GM21717 (cell line): ENCODE data around the gene SLBP.
A peak's percentile ranks its signal among the peaks of the same experiment; 100 is the strongest.
"Not testable (repeated sequence)": the region's sequence is repeated elsewhere in the genome, so short reads cannot be mapped to it uniquely, and the experiment has no call there.

Experiments
- ATAC-seq: cut with Tn5 transposase; IDR thresholded peaks from one replicate; pipeline ENCODE4 v1.9.1; 2021; ENCODE audit warnings: mild to moderate bottlenecking, moderate library complexity; ENCODE audit not compliant: unreplicated experiment

SLBP gene

DNA sequence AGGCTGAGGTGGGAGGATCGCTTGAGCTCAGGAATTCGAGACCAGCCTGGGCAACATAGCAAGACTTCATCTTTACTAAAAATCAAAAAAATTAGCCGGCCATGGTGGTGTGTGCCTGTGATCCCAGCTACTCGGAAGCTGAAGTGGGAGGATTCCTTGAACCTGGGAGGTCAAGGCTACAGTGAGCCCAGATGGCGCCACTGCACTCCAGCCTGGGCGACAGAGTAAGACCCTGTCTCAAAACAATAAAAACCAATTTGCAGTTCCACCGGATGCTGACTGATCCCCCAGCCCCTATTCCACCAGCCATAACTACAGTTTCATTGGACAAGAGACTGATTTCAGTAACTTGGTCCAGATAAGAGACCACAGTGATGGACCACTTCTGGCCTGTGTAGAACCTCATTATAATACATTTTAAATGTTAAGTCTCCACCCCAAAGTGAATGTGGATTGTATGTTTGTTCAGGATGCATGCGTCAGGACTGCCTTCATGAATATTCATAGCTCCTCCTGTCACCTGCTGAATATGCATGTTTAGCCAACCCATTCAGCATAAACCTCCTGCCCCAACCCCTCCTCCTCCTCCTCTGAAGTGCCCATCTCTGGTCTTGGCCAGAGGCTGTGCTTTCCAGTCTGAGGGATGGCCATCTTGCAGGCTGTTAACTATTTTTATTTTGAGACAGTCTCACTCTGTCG, 2.3 kb upstream of the SLBP start:
- no peak for ATAC-seq

DNA sequence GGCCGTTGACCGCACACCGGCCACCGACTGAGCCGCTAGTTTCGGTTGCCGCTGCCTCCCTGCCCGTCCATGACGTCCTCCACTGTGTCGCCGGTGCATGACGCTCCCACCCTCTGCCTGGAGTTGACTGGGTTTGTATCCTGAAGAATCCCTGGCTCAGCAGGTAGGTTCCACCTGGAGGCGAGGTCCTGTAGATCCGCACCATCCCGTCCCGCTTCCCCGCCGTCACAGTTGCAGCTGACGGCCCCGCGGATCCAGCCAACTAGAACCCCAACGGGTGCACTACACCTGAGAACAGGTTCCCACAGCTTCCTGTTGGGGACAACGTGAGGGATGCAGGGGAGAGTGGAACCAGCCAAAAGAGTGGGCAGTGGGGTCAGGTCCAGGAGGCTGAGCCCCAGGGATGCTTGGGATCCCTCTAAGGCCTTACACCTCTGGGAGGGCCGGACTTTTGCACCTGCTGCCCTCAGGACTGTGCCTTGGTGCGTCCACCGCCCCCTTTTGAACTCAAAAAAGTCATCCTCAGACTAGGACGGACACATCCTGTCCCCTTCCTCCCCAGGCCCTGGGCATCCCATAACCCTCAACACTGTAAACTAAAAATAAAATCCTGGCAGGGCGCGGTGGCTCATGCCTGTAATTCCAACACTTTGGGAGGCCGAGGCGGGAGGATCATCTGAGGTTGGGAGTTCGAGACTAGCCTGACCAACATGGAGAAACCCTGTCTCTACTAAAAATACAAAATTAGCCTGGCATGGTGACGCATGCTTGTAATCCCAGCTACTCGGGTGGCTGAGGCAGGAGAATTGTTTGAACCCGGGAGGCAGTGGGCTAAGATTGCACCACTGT, 1.1 kb upstream of the SLBP start:
- peak; percentile 3 for ATAC-seq

DNA sequence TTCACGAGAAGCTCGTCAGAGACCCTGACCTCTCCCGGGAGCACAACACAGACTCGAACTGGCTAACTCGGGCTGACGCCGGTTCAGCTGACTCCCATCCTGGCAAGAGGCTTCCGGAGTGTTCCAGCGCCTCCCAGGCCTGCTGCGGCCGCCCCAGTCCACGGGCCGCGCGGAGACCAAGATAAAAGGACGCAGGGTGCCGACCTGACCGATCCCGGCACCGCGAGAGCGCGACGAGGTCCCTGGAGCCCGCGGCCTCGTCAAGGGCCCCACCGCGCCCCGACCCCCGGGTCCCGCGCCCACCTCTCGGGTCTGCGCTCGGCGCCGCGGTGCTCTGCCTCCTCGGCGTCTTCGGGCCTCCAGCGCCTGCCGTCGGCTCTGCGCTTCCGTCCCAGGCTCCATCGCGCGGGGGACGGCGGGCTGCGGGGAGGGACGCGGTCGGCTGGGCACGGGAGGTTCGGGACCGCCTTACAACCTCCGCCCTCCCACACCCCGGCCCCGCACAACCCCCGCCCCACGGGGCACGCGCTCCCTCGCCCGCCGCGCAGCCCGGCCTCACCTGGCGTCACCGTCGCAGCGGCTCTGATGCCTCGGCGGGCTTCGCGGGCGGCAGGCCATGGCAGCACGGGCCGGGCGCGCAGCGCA, 426 bp downstream of the SLBP start:
- no peak for ATAC-seq

DNA sequence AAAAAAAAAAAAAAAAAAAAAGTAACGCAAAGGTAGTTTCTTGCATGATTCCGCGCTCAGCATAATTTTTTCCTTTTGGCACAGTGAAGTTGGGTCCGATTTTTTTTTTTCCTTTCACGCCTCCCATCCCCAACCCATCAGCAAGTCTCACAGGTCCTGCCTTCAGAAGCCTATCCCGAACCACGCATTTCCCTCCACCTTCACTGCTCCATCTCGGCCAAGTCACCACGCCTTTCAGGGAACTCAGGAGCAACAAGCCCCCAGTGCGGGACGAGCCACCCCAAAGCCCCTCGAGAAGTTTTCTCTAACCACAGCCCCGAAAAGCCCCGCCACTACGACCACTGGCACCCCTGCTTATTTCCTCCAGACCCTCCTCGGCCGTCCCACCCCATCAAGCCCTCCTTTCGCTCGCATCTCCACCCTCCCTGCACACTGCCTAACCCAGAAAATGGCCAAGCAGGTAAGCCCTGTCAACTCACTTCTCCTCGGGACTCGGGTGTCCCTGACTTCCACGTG, 1.0 kb downstream of the SLBP start:
- no peak for ATAC-seq

DNA sequence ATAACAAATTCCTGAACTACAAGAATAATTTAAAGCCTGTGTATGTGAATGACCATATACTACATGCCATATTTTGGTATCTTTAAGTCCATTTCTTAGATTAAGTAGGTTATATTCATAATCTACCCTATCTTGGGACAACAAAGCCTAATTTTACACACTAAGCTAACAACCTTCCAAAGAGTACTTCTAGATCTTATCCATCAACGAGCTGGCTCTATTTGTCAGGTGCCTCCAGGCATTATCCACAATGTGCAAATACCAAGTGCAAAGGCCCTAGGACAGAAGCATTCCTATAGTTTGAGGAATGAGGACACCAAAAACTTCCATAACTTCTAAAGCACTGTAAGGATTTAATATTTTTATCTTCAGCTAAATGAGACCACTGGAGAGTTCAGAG, 3.5 kb downstream of the SLBP start:
- no peak for ATAC-seq

DNA sequence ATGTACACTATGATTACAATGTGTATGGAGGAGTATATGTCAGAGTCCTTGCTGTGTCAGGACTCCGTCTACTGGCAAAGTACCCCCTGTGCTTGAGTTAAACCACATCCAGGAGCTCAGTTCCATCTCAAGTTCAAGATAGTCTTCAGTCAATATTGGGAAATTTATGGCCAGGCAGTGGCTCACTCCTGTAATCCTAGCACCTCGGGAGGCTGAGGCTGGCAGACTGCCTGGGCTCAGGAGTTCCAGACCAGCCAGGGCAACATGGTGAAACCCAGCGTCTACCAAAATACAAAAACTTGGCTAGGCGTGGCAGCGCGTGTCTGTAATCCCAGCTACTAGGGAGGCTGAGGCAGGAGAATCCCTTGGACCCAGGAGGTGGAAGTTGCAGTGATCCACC, 5.8 kb downstream of the SLBP start:
- ATAC-seq: no peak

DNA sequence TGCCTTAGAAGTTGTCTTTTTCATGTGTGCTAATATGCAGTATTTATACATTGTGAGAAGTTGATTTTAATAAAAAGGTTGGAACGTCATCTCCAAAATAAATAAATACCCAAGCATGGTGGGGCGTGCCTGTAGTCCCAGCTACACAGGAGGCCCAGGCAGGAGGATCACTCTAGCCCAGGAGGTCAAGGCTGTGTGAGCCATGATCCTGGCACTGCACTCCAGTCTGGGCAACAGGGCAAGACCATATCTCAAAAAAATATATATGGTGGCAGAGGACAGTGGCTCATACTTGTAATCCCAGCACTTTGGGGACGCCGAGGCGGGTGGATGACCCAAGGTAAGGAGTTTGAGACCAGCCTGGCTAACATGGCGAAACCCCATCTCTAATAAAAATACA, 6.4 kb downstream of the SLBP start:
- ATAC-seq: no peak

DNA sequence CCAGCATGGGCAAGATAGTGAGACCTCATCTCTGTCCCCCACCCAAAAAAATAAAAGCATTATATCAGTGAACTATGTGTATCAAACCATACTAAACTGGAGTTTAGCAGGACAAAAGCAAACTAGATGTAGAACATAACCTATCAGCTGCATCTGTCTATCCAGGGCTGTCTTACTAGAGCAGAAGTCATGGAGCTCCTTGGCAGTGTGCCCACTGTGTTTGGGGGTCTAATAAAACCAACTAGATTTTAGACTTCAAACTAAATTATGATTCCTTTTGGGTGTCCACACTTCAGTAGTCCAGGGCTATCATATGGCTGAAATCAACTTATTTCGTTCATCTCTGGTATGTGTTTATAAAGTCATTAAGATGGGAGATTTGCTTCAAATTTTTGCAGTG, 8.3 kb downstream of the SLBP start:
- ATAC-seq: no peak

DNA sequence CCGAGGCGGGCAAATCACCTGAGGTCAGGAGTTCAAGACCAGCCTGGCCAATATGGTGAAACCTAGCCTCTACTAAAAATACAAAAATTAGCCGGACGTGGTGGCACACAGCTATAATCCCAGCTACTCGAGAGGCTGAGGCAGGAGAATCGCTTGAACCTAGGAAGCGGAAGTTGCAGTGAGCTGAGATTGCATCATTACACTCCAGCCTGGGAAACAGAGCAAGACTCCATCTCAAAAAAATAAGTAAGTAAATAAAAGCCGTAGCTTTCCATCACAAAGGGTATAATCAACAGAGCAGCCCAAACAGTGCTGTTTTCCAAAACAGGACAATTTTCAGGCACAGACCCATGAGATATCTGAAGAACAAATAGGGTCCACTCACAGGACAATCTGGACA, 10.4 kb downstream of the SLBP start:
- not testable (repeated sequence) for ATAC-seq

DNA sequence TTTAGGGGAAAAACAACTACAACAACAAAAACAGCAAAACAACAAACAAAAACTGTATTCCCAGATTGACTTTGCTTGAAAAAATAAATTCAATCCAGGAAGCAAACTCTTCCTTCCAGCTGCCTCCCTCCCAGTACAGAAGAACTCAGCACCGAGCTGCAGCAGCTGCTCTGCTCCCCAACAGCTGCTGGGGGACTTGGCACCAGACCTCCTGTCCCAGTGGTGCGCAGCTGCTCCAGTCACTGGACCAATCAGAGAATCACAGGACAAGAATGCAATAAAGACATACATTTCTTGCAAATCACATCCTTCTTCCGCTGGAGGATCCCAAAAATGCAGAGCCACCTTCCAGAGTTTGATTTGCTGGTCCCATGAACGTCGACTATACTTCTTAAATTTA, 16.2 kb downstream of the SLBP start:
- no peak for ATAC-seq

DNA sequence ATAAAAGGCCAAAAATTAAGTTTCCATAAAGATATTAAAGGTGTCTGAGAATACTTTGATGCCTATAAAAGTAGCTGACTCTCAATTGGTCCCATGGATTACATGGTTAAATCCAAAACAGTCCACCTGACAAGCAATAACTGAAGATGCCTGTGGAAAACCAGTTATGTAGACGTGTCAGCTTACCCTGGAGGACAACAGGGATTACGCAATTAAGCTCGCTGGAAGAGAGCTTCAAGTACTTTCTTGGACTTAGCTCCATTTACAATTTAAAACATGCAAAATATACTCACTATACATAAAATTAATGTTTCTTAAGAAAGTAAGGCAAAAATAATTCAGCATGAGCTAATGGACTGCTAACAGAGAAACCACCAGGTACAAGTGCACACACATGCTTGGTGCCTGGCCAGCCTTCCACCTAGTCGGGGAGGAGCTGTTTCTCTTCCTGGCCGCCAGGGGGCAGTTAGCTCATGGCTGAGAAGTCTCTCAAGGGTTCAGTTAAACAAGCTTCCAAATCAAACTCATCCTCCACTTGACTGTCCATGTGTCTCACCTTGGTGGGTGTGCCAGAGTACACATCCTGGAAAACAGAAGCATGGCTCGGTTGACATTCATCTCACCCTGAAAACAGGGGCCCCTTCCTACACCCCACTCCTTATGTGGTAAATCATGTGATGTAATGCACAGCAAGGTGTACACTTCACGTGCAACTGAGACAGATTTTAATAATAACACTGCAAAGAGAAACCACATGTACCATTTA, 18.8 kb downstream of the SLBP start:
- ATAC-seq: peak; percentile 74

DNA sequence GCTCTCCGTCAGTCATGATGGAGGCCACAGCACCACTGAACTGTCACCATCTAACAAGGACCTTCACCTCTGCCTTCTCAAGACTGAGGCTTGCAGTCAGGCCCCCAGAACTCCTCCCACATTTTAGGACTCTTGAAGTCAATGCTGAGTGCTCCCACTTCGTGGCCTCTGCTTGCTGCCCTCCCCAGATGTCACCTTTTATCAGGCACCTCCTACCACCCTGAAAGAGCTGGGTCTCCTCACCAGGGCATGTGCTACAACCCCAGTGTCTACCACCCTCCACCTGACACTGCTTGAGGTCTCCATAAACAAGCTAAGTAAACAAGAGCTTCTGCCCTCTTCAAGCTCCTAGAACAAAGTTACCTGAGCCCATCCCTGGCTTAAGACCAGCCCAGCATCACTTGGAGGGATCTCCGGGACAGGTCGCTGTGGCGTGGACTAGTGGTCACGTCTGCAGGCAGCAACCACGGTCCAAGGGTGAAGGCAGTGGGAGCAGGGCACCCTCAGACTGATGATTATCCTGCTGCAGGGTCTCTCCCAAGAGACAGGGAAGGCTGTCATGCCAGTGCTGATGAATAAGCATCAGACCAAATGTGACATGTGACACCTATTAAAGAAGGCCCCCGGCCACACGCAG, 20.3 kb downstream of the SLBP start:
- no peak for ATAC-seq

DNA sequence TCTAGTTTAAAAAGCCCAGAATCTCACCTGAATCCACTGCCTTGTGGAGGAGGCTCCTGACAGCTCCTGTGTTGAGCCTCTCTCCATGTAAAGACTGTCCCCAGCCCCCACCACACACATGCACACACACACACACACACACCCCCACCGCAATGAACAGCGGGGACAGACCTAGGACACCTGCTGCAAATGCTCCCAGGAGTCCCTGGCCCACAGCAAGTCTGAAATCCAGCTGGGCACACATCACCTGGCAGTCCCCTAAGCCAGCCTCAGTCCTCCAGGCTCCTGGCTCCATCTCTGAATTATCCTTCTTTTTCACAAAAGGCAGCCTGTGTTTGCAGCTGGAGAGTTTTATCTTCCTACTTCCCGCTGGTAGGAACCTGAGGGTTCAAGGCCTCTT, 21.4 kb downstream of the SLBP start:
- ATAC-seq: no peak

DNA sequence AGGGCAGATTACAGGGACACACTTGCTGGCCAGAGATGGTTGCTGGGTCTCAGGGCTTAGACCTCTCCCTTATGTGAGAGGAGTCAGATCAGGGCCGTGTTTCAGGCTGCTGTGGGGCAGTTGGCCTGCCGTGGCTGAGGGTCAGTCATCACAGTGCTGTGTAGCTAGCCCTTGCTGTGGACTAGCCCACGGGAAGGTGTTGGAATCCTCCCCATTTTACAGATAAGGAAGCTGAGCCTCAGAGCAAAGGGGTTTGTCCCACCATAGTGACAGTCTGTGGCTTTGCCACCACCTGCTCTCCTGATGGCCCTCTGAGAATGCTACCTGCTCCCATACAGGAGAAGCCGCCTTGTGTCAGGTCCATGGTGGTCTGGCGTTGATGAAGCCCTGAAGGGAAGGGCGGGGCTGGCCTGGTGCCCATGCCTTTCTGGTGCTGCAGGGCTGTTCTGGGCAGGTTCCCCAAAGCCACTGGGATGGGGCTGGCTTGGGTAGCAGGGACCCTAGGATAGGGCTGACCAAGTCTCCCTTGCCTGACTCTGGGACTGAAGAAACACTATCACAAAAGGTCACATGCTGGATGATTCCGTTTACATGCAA, 25.6 kb downstream of the SLBP start:
- ATAC-seq: no peak

DNA sequence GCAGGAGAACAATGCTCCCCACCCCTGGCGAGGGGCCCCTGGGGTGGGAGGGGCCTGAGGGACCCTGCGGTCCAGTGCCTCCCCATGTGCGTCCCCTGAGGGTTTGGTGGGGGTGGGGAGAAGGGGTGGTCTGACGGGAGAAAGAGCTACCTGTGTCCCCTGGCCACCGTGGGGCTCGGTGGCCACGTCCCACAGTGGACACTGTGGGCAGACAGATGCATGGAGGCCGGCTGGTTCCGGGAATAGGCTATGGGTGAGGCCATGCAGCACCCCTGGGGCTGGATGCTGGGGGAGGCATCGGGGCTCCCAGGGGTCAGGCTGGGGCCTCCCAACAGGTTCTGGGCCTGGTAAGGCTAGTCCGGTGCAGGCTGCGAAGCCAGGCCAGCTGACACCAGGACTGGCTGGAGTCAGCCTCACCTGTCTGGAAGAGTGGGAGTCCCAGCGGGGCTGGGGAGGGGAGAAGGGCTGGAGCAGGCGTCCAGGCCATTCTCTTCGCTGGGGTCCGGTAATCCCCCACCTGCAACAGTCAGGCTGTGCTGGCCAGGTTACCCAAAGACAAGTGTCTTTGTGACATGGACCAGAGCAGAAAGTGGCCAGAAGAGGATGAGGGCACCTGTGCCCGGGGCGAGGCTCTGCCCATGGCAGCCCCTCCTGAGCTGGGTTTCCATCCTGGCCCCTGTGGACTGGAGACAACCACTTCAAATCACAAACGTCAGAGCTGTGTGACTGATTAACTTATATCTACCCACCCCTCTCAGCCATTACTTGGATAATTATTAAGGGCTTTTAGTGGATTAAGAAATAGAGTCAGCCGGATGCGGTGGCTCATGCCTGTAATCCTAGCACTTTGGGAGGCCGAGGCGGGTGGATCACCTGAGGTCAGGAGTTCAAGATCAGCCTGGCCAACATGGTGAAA, 26.6 kb downstream of the SLBP start:
- no peak for ATAC-seq

DNA sequence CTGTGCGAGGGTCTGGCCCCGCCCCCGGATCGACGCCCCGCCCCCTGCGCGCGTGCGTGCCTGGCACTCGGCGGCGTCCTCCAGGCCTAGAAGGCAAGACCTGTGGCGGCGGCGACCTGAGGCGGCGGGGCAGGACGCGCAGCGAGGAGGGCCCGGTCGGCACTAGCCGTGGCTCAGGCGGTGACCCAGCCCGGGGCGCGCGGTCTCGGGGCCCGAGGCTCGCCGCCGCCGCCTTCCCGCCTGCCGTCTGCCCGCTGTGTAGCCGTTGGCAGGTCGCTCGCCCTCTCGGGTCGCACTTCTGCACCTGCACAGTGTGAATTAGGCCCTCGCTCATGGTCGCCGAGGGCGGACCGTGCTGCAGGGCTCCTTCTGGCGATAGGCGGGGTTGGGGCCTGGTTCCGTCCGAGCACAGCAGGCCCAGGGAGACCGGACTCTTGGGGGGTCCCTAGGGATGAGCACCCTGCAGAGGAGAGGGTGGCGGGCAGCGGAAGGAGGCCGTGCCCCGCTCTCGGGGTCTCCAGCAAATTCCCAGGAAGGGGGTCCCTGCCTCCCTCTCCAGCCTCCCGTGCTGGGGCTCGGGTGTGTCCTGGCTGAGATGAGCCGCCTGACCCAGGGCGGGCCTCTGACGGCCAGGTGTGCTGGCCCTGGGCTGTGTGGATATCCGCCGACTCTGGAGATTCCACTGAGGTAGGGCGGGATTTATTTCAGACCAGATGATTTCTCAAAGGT, 27.4 kb downstream of the SLBP start:
- peak; percentile 9 for ATAC-seq

DNA sequence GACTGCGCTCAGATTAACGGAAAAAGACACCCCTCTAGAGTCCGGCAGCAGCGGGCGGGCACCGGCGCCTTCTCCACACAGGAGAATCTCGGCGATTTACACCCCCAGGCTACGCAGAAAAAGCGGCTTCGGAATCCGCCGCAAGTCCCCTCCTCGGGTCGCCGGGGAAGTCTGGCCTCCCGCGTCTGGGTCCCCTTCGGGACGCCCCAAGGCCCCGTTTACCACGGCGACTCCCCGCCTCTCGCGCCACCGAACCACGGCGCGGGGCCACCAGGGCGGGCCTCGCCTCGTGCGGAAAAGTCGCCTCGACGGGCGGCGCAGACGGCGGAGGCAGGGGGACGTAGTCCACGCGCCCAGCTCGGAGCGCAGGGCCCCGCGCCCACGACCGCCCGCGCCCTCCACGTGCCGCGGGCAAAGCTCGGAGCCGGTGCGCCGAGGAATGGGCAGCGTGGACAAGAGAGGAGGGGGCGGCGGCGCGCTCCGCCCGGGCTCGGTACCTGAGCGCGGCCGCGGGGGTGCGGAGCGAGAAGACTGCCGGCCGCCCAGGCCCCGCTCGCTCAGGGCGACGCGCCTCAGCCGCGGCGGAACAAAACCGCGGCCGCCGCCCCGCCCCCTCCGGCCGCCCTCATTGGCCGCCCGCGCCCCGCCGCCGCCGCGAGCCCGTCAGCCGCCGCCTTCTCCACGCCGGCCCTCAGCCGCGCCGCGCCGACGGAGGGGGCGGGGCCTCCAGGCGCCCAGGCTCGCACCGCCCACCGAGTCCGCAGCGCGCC, 28.2 kb downstream of the SLBP start, which contains the start of gene FAM53A:
TSS of gene FAM53A (minus strand) at position 578 of the 770 bp plus-strand sequence. CDS start 15,572 bp downstream, outside the sequence.
- ATAC-seq: peak; percentile 75
